GM18499 (cell line): ENCODE results near the gene TMIGD3.

Source experiments
- ATAC-seq: cut with Tn5 transposase; IDR thresholded peaks from one replicate; pipeline ENCODE4 v1.9.1; 2021; ENCODE audit warnings: moderate number of reproducible peaks; ENCODE audit not compliant: insufficient read depth, unreplicated experiment

The TMIGD3 gene

DNA sequence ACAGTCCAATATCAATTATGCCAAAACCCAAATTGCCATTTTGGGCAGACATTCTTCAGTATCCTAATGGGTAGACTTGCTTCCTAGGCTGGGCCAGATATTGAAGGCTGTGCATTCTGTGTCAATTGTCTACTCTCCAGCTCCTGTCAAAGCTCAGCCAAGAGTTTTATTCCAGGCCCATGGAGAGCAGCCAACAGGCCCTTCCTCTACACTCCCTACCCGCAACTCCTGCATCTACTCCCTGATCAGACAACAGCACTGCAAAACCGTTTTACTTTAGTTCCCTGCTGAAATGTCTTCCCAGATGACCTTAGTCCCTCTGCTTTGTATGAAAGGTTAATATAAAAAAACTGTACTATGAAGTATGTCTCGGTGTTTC lies 6.6 kb upstream of the TMIGD3 start:
- no peak for ATAC-seq

DNA sequence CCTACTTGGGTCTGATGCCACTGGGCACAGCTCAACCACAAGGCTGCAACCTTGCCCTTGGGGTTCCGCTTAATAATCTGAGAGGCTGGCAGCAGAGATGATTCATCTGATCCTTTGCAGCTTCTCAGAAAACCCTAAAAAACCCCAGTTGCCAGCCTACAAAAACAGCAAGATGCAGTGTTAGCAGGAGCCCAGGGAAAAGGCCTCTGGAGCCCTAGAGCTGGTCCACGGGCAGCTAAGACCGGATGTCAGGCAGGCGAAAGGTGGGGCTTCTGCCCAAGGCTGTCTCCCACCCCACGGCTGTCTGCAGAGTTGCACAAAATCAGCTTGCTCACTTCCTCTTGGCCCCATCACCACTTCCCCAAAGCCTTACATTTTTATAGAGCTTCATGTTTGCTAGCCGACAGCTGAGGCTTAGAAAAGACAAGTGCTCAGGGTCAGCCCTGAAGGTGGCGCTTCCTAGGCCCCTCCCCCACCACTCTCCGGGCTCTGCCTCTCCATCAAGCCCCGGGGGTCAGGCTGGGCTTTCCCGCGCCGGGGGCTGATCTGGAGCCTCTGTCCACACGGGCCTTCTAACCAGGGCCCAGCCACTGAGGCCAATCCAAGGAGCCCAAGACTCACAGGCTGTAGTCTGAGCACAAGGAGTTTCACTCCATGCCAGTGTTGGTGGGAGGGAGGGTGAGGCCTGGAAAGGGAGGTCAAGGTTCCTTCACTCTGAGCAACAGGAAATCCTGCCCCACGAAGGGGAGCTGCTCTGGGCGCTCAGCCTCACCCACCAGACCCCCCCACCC lies 4.2 kb upstream of the TMIGD3 start:
- ATAC-seq: no peak

DNA sequence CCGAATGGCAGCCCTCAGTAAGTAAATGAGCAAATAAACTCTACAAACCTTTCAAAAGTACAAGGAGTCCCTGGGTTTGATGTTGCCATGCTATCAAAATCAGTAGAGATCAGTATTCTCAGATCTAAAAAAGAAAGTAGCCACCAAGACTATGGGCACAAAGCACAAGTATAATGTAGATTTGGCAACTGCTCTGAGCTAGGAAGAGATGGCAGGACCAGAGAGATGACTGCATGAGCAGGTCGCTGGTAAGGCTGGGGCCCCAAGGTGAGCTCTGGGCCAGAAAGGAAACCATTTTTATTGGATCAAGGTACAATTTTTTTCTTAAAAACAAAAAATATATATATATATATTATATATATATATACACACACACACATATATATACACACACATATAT lies 3.1 kb upstream of the TMIGD3 start:
- no peak for ATAC-seq

DNA sequence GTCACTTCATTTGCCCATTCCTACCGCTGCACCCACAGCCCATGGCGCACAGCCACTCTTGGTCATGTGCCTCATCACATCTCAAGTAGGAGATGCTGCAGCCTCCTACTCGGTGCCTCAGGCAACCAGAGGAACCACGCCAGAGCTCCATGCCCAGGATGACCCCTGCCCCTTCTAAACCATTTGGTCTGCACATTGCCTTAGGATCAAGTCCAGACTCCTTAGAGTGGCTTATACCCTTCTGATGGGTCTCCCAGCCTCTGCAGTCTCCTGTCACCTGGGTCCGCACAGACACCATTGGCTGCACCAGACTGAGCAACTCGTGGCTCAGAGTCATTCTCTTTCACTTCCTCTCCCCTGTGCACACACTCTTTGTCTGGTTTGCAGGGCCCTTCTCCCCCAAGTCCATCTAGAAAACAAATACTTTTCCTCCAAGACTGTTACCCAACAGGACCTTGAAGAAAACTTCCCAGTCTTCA lies 2.2 kb upstream of the TMIGD3 start:
- ATAC-seq: peak; percentile 40

DNA sequence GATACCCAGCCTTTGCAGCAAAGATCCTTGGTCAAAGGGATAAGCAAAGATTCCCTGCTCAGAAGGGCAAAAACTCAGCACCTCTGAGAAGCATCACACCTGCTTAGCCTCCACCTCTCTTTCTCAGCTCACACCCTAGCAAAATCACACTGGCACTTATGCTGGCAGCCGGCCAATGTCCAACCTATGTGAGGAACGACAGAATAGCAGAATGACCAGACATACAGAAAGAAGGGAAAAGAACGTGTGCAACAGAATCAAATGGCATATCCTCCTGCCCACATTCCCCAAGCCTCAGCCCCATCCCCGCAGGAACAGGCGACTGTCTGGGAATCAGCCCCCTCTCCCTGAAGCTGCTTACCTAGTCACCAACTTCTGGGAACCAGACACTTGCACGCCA lies 664 bp upstream of the TMIGD3 start:
- ATAC-seq: no peak

DNA sequence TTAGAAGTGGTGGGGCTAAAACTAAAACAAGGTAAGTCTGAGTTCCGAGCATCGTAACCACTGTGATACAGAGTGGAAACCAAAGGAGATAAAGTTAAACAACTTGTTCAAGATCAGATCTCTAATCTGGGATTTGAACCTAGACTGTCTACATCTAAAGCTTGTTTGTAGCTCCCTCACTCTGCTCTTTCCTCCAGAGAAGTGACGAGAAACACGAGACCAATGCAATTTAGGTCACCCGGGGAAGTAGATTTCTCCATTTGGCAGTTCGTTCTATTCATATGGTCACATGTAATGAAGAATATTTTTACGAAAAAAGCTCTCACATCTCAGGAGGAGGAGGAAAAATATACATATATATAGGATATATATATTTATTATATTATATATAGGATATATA lies 1.8 kb downstream of the TMIGD3 start:
- no peak for ATAC-seq

DNA sequence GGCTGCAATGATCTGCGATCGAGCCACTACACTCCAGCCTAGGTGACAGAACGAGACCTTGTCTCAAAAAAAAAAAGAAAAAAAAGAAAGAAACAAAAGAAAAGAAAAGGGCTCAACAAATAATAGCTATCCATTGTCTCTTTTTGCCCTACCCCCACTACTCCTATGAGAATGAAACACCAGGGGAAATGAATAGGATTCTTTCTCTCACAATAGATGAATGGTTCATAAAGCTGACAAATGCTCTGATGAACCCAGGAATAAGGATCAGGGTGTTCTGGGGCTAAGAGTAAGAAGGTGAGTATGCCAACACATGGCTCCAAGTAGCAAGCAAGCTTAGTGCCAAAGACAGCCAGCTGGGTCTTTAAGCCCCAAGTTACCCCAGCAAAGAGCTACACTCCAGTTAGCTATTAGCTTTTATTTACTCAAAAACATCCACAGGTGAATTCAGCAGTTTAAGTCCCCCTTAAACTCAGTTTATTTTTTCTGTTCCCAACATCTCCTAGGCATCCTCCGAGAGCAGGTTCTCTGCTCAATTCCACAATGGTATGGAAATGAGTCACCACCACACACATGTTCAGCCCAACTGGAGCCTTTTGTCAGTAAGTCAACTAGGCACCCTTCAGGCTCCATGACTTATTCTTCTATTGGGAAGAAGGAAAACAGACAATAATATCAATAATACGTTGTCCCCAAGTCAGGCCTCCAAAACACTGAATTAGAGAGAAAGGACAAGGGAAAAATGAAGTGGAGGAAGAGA lies 4.2 kb downstream of the TMIGD3 start:
- ATAC-seq: no peak

DNA sequence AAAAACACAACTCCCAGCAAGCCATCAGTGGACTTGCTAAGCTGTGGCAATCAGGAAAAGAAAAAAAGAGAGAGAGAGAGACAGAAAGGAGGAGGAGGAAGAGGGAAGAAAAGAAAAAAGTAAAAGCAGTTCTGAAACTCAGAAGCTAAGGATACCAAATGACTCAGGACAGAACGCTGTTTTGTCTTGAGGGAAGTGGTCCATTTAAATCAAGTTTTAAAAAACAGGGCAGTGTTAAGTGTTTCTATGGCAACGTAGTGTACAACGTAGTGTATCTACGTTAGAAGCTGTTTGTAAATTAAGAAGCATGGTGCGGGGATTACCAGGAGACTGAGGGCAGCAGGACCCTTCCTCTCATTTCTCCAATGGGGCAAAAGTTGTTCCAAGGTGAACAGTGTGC lies 5.8 kb downstream of the TMIGD3 start:
- ATAC-seq: no peak

DNA sequence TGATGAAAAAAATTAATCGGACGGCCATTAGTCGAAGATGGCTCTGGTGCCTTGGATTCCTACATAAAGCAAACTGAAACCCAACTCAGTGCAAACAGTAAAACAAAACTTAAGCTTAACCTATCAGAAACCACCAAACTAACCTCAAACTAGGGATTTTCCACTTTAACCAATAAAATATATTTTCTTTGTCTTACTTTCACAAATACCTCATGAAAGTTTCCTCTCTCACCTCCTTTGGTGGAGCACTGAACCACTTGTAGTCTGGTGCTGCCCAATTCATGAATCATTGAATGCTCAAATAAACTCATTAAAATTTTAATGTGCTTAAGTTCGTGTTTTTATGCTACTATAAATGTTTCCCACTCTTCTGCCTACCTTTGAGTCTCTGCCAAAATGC lies 7.0 kb downstream of the TMIGD3 start:
- no peak for ATAC-seq

DNA sequence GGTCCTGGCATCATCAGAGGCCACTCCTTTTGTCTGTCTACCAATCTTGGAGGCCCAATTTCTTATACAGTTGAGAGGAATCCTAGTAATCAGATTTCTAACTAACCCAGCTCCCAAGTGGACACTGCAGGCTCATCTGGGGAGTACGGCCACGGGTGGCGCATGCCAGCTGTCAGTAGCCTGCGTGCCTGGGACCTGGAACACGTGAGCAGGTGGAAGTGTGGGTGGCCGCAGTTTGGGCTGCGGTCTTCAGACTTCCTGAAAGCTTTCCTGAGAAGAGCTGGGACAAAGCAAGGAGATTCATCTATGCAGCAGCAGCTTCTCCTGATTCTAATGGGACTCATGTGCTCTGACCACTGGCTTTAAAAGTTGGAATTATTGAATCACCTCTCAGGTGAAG lies 12.4 kb downstream of the TMIGD3 start:
- no peak for ATAC-seq

DNA sequence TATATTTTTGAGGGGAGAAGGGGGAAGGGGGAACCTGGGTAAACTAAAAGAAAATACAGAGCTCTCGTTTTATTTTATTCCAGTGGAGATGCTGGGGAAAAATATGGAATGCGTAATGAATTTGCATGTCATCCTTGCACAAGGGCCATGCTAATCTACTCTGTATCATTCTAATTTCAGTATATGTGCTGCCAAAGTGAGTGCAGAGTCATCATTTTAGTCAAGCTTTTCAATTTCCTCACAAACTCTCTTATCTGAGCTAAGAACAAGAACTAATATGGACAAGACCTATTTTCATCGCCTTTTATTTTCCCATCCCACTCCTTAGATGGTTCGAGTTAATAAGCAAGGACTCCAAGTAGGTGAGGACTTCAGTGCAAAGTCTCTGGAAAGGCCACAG lies 13.2 kb downstream of the TMIGD3 start:
- no peak for ATAC-seq

DNA sequence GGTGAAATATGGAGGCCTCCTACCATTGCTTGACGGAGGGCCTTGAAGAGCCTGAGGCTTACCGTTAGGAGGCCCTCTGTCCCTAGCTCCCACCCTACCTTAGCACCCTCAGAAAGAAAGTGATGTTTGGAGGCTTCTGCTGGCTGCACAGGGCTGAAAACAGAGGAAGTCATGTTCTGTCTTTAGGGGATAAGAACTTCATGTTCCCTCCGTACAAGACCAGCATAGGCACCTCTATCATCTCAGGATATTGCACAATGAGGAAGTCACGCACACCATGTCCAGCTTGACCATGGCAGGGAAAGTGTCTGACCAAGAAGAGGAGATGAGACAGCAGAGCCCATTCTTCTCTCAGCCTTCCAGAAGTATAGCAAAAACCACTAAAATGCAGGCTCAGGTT lies 13.8 kb downstream of the TMIGD3 start:
- no peak for ATAC-seq

DNA sequence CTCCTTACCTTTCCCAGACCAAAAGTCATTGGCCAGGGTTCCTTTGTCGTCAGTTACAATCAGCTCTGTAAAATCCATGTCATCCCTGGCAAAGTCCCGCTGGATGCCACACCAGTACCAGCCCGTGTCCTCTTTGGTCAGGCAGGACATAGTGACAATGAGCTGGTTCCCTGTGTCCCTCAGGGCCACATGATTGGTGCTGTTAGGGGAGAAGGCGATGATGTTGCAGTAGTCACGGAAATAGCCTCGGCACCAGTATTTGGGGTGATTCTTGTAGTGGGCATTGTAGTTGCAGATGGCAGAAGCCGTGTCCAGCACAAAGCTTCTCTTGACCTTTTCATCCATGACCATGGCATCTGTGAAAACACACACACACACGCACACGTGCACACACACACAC lies 14.8 kb downstream of the TMIGD3 start:
- ATAC-seq: no peak

DNA sequence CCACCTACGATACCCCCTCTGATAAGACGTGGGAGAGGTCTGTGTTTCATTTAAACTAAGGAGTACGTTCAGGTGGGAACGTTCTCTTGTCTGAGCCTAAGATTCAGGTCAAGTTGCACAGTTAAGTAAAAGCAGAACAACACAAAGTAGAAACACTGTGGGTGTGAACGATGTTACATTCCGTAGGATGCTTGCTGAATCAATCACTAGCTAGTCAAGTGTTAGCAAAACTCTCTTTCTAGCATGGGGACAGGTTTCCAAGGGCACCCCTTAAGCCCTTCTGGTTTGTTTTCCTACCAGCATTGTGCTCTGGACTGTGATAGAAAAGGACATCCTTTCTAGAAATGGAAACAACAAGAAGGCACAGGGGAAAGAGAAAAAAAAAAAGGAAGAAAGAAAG lies 16.3 kb downstream of the TMIGD3 start:
- no peak for ATAC-seq

DNA sequence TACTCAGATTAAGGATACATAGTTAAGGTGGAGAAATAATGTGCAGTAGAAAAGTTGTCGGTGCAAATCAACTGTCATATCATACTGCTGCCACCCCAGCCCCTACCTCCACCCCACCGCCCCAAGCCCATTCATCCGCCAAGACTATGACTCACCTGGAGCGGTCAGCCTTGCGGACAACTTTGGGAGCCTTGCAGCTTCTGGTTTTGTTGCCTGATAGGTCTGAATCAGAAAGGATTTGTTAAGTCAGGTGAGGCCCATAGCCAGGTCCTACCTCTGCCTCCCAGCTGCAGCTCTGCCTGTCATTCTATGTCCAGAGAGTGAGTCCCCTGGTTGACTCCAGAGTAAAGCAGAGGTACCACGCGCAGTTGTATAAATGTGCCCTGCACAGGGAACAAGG lies 17.0 kb downstream of the TMIGD3 start:
- ATAC-seq: no peak

DNA sequence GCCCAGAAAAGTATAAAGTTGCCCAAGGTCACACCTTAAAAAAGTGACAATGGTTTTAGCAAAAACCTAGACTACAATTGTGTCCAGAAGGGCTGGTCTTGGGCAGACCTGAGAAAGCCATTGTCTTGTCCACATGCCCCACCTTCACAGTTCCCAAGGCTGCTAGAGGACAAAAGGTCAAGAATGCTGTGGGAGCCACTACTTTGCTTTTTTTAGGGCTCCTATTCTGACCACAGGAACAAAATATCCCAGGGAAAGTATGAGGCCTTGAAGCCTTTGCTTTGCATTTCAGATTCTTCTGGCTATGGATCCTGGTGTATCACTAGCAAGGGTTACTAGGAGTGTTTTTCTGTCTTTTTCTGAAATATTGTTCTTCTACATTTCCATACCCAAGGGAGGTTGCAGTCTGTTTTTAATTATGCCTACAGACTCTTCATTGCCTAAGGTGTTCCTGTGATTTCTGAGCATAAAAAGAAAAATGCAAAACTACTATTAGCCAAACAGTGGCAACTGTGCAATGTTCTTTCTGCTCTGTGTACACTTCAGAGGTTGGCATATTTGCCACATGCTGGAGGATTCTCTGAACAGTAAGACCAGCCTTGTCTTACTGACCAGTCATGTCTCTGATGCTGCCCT lies 18.9 kb downstream of the TMIGD3 start:
- ATAC-seq: no peak

DNA sequence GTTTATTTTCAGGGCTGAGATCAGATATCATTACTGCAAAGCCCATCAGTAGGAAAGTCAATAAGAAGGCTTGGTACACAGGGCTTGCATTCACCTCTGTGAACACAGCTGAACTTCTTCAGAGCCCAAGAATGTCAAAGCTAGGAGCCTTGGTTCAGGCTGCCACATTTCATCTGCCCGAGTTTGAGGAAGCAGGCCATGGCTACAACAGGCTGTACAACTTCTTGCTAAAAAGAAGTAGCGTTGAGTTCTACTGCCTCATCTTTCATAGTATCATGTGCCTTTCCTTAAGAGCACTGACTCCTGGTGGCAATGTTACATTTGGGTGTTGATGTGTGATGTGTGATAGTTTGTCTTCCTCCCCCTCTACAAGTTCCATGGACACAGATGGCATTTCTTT lies 19.6 kb downstream of the TMIGD3 start:
- no peak for ATAC-seq

DNA sequence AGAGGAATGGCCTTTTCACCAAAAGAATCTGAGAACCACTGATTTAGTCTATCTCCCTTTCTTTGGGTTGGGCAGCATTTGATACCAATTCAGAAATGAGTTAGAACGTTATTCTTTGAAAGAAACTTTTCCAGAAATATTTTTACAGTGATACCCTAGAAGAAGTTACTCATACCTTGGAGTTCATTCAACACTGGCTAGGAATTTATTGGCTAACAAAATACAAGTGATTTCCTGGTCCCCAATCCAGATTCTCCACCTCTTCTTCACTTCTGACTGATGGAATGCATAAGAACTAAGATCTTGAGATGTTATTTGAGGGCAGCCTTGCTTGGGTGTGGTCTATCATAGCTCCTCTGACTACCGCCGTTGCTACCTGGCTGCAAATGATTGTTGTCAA lies 20.3 kb downstream of the TMIGD3 start:
- ATAC-seq: no peak

DNA sequence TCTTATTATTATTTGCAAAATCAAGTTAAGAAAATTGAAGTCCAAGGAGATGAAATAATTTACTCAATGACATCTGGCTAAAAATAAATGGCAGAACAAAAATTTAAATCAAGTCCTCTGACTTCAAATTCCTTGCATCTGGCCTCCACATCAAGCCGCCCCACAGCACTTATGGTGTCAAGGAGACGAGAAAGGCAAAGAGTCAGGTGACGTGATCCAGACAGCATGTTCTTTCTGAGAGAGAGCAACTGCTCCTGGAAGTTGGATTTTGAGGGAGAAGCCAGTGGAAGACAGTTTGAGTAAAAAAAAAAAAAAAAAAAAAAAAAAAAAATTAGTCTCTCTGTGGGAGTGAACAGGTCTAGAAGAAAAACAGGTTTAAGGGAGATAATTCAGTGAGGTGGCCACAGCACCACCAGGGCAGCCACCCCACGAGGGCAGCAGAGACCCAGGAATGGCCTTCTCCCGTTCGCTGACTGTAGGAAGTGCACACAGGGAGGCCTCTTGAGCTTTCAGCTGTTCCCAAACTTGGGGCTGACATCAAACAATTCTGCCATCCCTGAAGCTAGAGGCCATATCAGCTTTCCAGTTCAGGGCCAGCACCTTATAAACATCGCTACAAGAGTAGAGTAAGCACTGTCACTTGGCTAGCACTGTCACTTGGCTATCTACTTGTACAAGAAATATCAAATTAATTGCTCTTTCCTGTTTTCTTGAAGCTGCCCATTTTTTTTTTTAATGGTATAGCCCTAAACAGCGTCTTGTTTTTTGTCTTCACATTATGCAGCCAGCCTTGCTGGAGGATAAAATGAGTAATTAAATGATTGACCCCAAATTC lies 21.8 kb downstream of the TMIGD3 start:
- no peak for ATAC-seq

DNA sequence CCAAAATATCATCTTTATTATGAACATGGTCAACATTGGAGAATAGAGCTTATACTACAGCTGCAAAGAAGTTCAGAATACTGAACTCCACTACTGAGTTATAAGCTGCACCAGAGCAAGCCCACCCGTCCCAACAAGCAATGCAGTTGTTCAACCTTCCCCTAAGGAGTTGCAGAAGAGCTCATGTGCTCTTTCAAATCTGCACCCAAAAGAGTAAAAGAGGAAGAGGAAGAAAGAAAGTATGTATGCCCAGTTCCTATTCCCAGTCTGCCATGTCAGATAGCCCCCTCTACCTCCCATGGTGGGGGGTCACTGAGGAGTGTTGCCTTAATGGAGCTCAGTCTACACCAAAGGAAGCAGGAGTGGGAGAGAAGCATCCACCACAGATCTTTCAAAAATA lies 22.8 kb downstream of the TMIGD3 start:
- no peak for ATAC-seq
